H1 (cell line): ENCODE results near the gene GFRA4.

Experiments used
- BCL11A ChIP-seq, 2 experiments: IDR thresholded peaks; one replicate each; pipeline ENCODE4 v1.6.1; 2011; ENCODE audit warnings: low read depth in 2 of 2, low read length in 2 of 2, mild to moderate bottlenecking in 2 of 2
- CTCF ChIP-seq, 3 experiments: IDR thresholded peaks; 1 replicate in 2 of 3; 2 replicates in 1 of 3; pipeline versions ENCODE4 v1.5.1 to v1.6.1; 2011; ENCODE audit warnings: low read length in 3 of 3, mild to moderate bottlenecking in 3 of 3, inconsistent platforms in 2 of 3, low read depth in 1 of 3, moderate library complexity in 1 of 3; ENCODE audit not compliant: insufficient read depth in 1 of 3; ENCODE audit errors: control extremely low read depth in 1 of 3
- GABPA ChIP-seq: IDR thresholded peaks from 2 replicates; pipeline ENCODE4 v1.6.1; 2011; ENCODE audit warnings: mild to moderate bottlenecking, low read length, moderate library complexity, borderline replicate concordance; ENCODE audit not compliant: insufficient read depth
- JUN ChIP-seq: IDR thresholded peaks from 2 replicates; pipeline ENCODE4 v1.6.1; 2011; ENCODE audit warnings: low read depth, mild to moderate bottlenecking, improper control_type of control experiment, low read length
- POLR2AphosphoS5 ChIP-seq: IDR thresholded peaks from 2 replicates; pipeline ENCODE4 v1.6.1; 2011; ENCODE audit warnings: low read depth, low read length
- SIN3A ChIP-seq, 2 experiments: IDR thresholded peaks in 1 of 2; conservative IDR thresholded peaks in 1 of 2; 2 replicates each; pipeline ENCODE4 v1.6.1; 2011 to 2012; ENCODE audit warnings: low read length in 2 of 2, improper control_type of control experiment in 1 of 2, low read depth in 1 of 2, mild to moderate bottlenecking in 1 of 2
- ZNF274 ChIP-seq: IDR thresholded peaks from 2 replicates; pipeline ENCODE4 v1.7.0; 2012; ENCODE audit warnings: low read length, borderline replicate concordance; ENCODE audit errors: extremely low read depth

GRCh38 chr20:3671986-3672546 is 8.9 kb upstream of the GFRA4 start:
- no peak for TF ChIP-seq GABPA
- no peak for TF ChIP-seq BCL11A (IDR thresholded peaks at IDR 0.05; ENCODE audit: low read depth in 2 of 2, low read length in 2 of 2)
- no peak for TF ChIP-seq POLR2AphosphoS5
- TF ChIP-seq JUN = no peak
- TF ChIP-seq ZNF274 = no peak
- no peak for TF ChIP-seq CTCF (IDR thresholded peaks at IDR 0.05; ENCODE audit: control extremely low read depth in 1 of 3, insufficient read depth in 1 of 3, low read depth in 1 of 3, low read length in 3 of 3)
- no peak for TF ChIP-seq SIN3A (conservative IDR thresholded peaks at IDR 0.05 in 1 of 2, IDR thresholded peaks at IDR 0.05 in 1 of 2; ENCODE audit: low read depth in 1 of 2, low read length in 2 of 2)
